HepG2 (cell line): ENCODE data around the gene GLO1. TPM values are rescaled to one million over a fixed set of nuclear protein-coding genes. Genes with fewer than 3 reads are reported as not detected.
A peak's percentile ranks its signal among the peaks of the same experiment; 100 is the strongest.

Experiments used
- PAF1 ChIP-seq: IDR thresholded peaks from 2 replicates; pipeline ENCODE4 v1.6.1; 2016; ENCODE audit warnings: missing genetic modification reagents, missing compliant biosample characterization
- PRDM15 ChIP-seq: sonication (generic); formaldehyde crosslinking; IDR thresholded peaks from 2 replicates; pipeline ENCODE4 v1.4.0; 2020; ENCODE audit warnings: missing genetic modification reagents
- ZBTB4 ChIP-seq: sonication (generic); formaldehyde crosslinking; IDR thresholded peaks from 2 replicates; pipeline ENCODE4 v1.4.0; 2020; ENCODE audit warnings: missing genetic modification reagents, mild to moderate bottlenecking, borderline replicate concordance
- ZNF24 ChIP-seq: fragments of 450-650 bp; IDR thresholded peaks from 2 replicates; pipeline ENCODE4 v1.6.1; 2017; ENCODE audit warnings: antibody characterized with exemption, mild to moderate bottlenecking
- polyA plus RNA-seq, 8 experiments: library from polyadenylated mRNA; depleted of rRNA in 3 of 8; stranded (reverse) in 7 of 8; unstranded in 1 of 8; fragments of >200 nt; fragmentation: Illumina TruSeq in 4 of 8; extraction: Trizol in 4 of 8; gene quantifications; 2 replicates each; pipeline versions ENCODE4 v1.2.1 to v1.2.3, GENCODE V29; 2011 to 2016; ENCODE audit warnings: low read depth in 4 of 8, missing spikeins in 1 of 8, mixed read lengths in 1 of 8; ENCODE audit not compliant: insufficient read depth in 1 of 8
- total RNA-seq, 5 experiments: library from RNA; depleted of rRNA; stranded (reverse); fragments of >200 nt; fragmentation: Illumina TruSeq; extraction: Trizol; gene quantifications; 2 replicates each; pipeline ENCODE4 v1.2.3, GENCODE V29; 2016; ENCODE audit warnings: low read depth in 1 of 5

GLO1 gene
- total and polyA plus RNA-seq, 2 of the 13 experiments (the other 11 are each of a cell fraction or from before 2014, with no cell fraction given): 77.1 to 177 TPM

- TF ChIP-seq PRDM15 (CRISPR knock-in tag): peak; percentile 75
- no peak for TF ChIP-seq PAF1 (CRISPR knock-in tag)
- TF ChIP-seq ZBTB4 (CRISPR knock-in tag): no peak
- no peak for TF ChIP-seq ZNF24
These were observed at the start of gene GLO1 (continued) for GRCh38 chr6:38702558-38703397.
